Natural killer cell (primary cell): ENCODE data around the gene KCNC1. TPM values are rescaled to one million over a fixed set of nuclear protein-coding genes. Genes with fewer than 3 reads are reported as not detected.
A peak's percentile ranks its signal among the peaks of the same experiment; 100 is the strongest.

ENCODE experiments used
- ATAC-seq, 3 donors: fragments of 150-1000 bp in 2 of 3; fragments of 200-7000 bp in 1 of 3; cut with Tn5 transposase; 1 replicate in 1 of 3; 2 replicates in 2 of 3; pipeline ENCODE4 v1.10.0; 2021; ENCODE audit warnings: mild to moderate bottlenecking in 2 of 3, moderate library complexity in 2 of 3
- DNase-seq, 2 donors: peaks; one replicate each; pipeline versions ENCODE4 v3.0.0 to v3.0.0-alpha.2; 2013 to 2021; ENCODE audit warnings: mixed read lengths in 1 of 2
- H3K27ac ChIP-seq: one replicate; pipeline ENCODE4 v1.5.1; 2013; ENCODE audit warnings: mild to moderate bottlenecking, low read length
- H3K27me3 ChIP-seq: one replicate; pipeline ENCODE4 v1.6.1; 2013; ENCODE audit warnings: low read length; ENCODE audit not compliant: control insufficient read depth, insufficient read depth
- H3K36me3 ChIP-seq: one replicate; pipeline ENCODE4 v1.6.1; 2013; ENCODE audit warnings: low read length; ENCODE audit not compliant: control insufficient read depth, insufficient read depth
- H3K4me1 ChIP-seq: one replicate; pipeline ENCODE4 v1.6.1; 2013; ENCODE audit warnings: low read length; ENCODE audit not compliant: control insufficient read depth, insufficient read depth
- H3K4me3 ChIP-seq: one replicate; pipeline ENCODE4 v1.5.1; 2013; ENCODE audit warnings: low read length
- H3K9me3 ChIP-seq: one replicate; pipeline ENCODE4 v1.6.1; 2013; ENCODE audit warnings: low read length; ENCODE audit not compliant: control insufficient read depth, insufficient read depth
- H3K27ac Mint-ChIP-seq, 2 donors: one replicate each; pipeline ENCODE4 v1.8.0; 2022; ENCODE audit warnings: mild to moderate bottlenecking in 2 of 2, mixed read lengths in 2 of 2, moderate library complexity in 1 of 2
- H3K27me3 Mint-ChIP-seq, 2 donors: one replicate each; pipeline ENCODE4 v1.8.0; 2022; ENCODE audit warnings: low read depth in 2 of 2, mixed read lengths in 2 of 2
- H3K36me3 Mint-ChIP-seq: one replicate; pipeline ENCODE4 v1.8.0; 2022; ENCODE audit warnings: mixed read lengths
- H3K4me1 Mint-ChIP-seq, 2 donors: one replicate each; pipeline ENCODE4 v1.8.0; 2022; ENCODE audit warnings: mixed read lengths in 2 of 2
- H3K4me3 Mint-ChIP-seq: one replicate; pipeline ENCODE4 v1.8.0; 2022; ENCODE audit warnings: mild to moderate bottlenecking, moderate library complexity, mixed read lengths
- H3K9me3 Mint-ChIP-seq, 2 donors: one replicate each; pipeline ENCODE4 v1.8.0; 2022; ENCODE audit warnings: mixed read lengths in 2 of 2
- CTCF ChIP-seq: fragments of 200-600 bp; IDR thresholded peaks from one replicate; pipeline ENCODE4 v1.8.0; 2022; ENCODE audit warnings: antibody characterized with exemption
- WGBS: methylation state at CpG from one replicate; pipeline ENCODE4 v1.1.7; 2013; ENCODE audit warnings: missing lambda C conversion rate; ENCODE audit not compliant: insufficient coverage; 5-methylcytosine and 5-hydroxymethylcytosine counted together
- intact Hi-C: fragments of 100-400 bp; cut with micrococcal nuclease; formaldehyde crosslinking; loops from one replicate; pipeline ENCODE4 v1.14.2; 2022
- total RNA-seq, 4 donors: library from RNA; stranded (reverse); fragments of 120-200 nt in 1 of 4; gene quantifications; one replicate each; pipeline versions ENCODE4 v1.2.3 to v1.2.4, GENCODE V29; 2013 to 2022

KCNC1 gene
- not detected for total RNA-seq
- total RNA-seq (2013), result not detected

- Mint-ChIP-seq H3K4me1 (peaks cover 0 to 5% of the 10 kb centered on the region in 2 donors), H3K27me3 (peaks cover 46 to 49% of the 10 kb centered on the region in 2 donors), H3K4me3 (peak within 1 kb of the TSS; percentile 69), H3K27ac (no peak within 1 kb of the TSS), H3K9me3 (no peaks in the 10 kb centered on the region), H3K36me3 (no peaks in the 10 kb centered on the region)
- no peaks in the 10 kb centered on the region for H3K4me1 ChIP-seq
- peaks cover 14% of the 10 kb centered on the region for H3K27me3 ChIP-seq
- no peaks in the 10 kb centered on the region for H3K36me3 ChIP-seq
- no peak within 1 kb of the TSS for H3K27ac ChIP-seq
- no peaks in the 10 kb centered on the region for H3K9me3 ChIP-seq
- no peak within 1 kb of the TSS for H3K4me3 ChIP-seq
- intact Hi-C loops, result no loop called here
- TF ChIP-seq CTCF, result no peak
- DNase-seq (no peak), ATAC-seq (peak in 1 of 3 donors; percentile 25)
- 2% methylated on average over 66 of the region's 66 CpGs for WGBS
Measured at GRCh38 chr11:17734418-17734911, at the start of gene KCNC1. Gene KCNC1 (plus strand): TSS chr11:17734781. CDS start chr11:17736003, 1,222 bp downstream.

GRCh38 chr11:17686231-17686980 lies 48.2 kb upstream of the KCNC1 start:
- Mint-ChIP-seq H3K36me3 (no peaks in the 10 kb centered on the region), H3K9me3 (no peaks in the 10 kb centered on the region), H3K4me3 (no peak overlapping the region), H3K4me1 (no peaks in the 10 kb centered on the region), H3K27ac (no peak overlapping the region), H3K27me3 (peaks cover 13 to 44% of the 10 kb centered on the region in 2 donors)
- DNase-seq (no peak), ATAC-seq (no peak)
- TF ChIP-seq CTCF, result no peak
- Histone ChIP-seq H3K27ac (no peak overlapping the region), H3K36me3 (no peaks in the 10 kb centered on the region), H3K27me3 (no peaks in the 10 kb centered on the region), H3K9me3 (no peaks in the 10 kb centered on the region), H3K4me3 (no peak overlapping the region), H3K4me1 (no peaks in the 10 kb centered on the region)
- 56% methylated on average over 8 of the region's 8 CpGs for WGBS
- intact Hi-C loops, result no loop called here

GRCh38 chr11:17687946-17688670 lies 46.5 kb upstream of the KCNC1 start:
- WGBS, result 88% methylated on average over 15 of the region's 18 CpGs
- Mint-ChIP-seq H3K27ac (no peak overlapping the region), H3K4me1 (no peaks in the 10 kb centered on the region), H3K4me3 (no peak overlapping the region), H3K36me3 (no peaks in the 10 kb centered on the region), H3K27me3 (peaks cover 17 to 38% of the 10 kb centered on the region in 2 donors), H3K9me3 (no peaks in the 10 kb centered on the region)
- no peaks in the 10 kb centered on the region for H3K9me3 ChIP-seq
- no peaks in the 10 kb centered on the region for H3K27me3 ChIP-seq
- no peaks in the 10 kb centered on the region for H3K36me3 ChIP-seq
- intact Hi-C loops, result no loop called here
- DNase-seq (no peak), ATAC-seq (no peak)
- H3K4me3 ChIP-seq, result no peak overlapping the region
- H3K4me1 ChIP-seq, result no peaks in the 10 kb centered on the region
- TF ChIP-seq CTCF, result no peak
- no peak overlapping the region for H3K27ac ChIP-seq
